Body of pancreas (tissue), 4 donors: ENCODE results near the gene ANKRD11. TPM values are rescaled to one million over a fixed set of nuclear protein-coding genes. Genes with fewer than 3 reads are reported as not detected.

Source experiments
- ATAC-seq: fragments of 150-250 bp; one replicate; pipeline ENCODE4 v1.9.1; 2016
- DNase-seq, 4 donors: peaks; one replicate each; pipeline ENCODE4 v3.0.0-alpha.2; 2019
- H3K27ac ChIP-seq, 4 donors: fragments of 200-600 bp; sonication (generic); 1 replicate in 3 of 4; 2 replicates in 1 of 4; pipeline versions ENCODE4 v1.5.1 to v1.6.1; 2016 to 2019; ENCODE audit warnings: mild to moderate bottlenecking in 1 of 4, mixed read lengths in 1 of 4, moderate library complexity in 1 of 4
- H3K27me3 ChIP-seq, 2 donors: fragments of 200-600 bp; sonication (generic); one replicate each; pipeline ENCODE4 v1.6.0; 2016; ENCODE audit warnings: mild to moderate bottlenecking in 1 of 2
- H3K36me3 ChIP-seq, 2 donors: fragments of 200-600 bp; sonication (generic); replicated peaks in 1 of 2; 2 replicates each; pipeline ENCODE4 v1.5.1; 2016; ENCODE audit warnings: low read depth in 2 of 2; ENCODE audit not compliant: insufficient read depth in 1 of 2
- H3K4me1 ChIP-seq: fragments of 200-600 bp; sonication (generic); one replicate; pipeline ENCODE4 v1.6.0; 2016
- H3K4me3 ChIP-seq, 2 donors: fragments of 200-600 bp; sonication (generic); 1 replicate in 1 of 2; 2 replicates in 1 of 2; pipeline ENCODE4 v1.5.1; 2016 to 2019
- H3K9me3 ChIP-seq, 3 donors: fragments of 200-600 bp; sonication (generic); 1 replicate in 2 of 3; 2 replicates in 1 of 3; pipeline ENCODE4 v1.5.1; 2016
- CTCF ChIP-seq, 7 experiments: fragments of 450-650 bp in 4 of 7; fragments of 200-600 bp in 3 of 7; sonication (generic) in 3 of 7; IDR thresholded peaks; one replicate each; pipeline ENCODE4 v1.5.1; 2016 to 2019; ENCODE audit warnings: antibody characterized with exemption in 7 of 7
- POLR2A ChIP-seq, 3 donors: fragments of 450-650 bp; IDR thresholded peaks; one replicate each; pipeline ENCODE4 v1.6.1; 2016; ENCODE audit warnings: antibody characterized with exemption in 3 of 3, mild to moderate bottlenecking in 2 of 3
- WGBS, 2 donors: methylation state at CpG; one replicate each; pipeline ENCODE4 v1.1.5; 2017; 5-methylcytosine and 5-hydroxymethylcytosine counted together
- intact Hi-C: fragments of 100-400 bp; cut with DNase I; formaldehyde crosslinking; loops from one replicate; pipeline ENCODE4 v1.15.1; 2023
- total RNA-seq, 2 donors: library from RNA; depleted of rRNA; stranded (reverse); fragments of >200 nt; gene quantifications; one replicate each; pipeline ENCODE4 v1.1.0, GENCODE V29; 2016

ANKRD11 gene
- total RNA-seq, result 10 to 100 TPM; 52.1 to 97.9 TPM

- TF ChIP-seq CTCF (IDR thresholded peaks at IDR 0.05) (peak in 1 of 7 experiments; percentile 11), POLR2A (IDR thresholded peaks at IDR 0.05) (peak; percentile 80 to 95 (median 86))
- DNase-seq (peak; percentile 99 to 100 (median 100)), ATAC-seq (peak; percentile 95)
- Histone ChIP-seq H3K27me3 (no peaks in the 10 kb centered on the region), H3K9me3 (no peaks in the 10 kb centered on the region), H3K4me3 (peak within 1 kb of the TSS; percentile 58 to 67), H3K36me3 (no peaks in the 10 kb centered on the region), H3K27ac (peak within 1 kb of the TSS; percentile 94 to 99 (median 98)), H3K4me1 (peaks cover 44% of the 10 kb centered on the region)
- intact Hi-C loops, result no loop called here
- 0 to 1% methylated on average over 10 to 80 of the region's 96 CpGs for whole genome bisulfite sequencing, 2 donors
Measured at GRCh38 chr16:89490439-89491237, at the start of gene ANKRD11. Gene ANKRD11, minus strand, starts transcription at chr16:89490561. Its CDS starts 173,542 bp downstream, at chr16:89317019.

GRCh38 chr16:89538286-89538685, 47.9 kb upstream of the ANKRD11 start:
- 80 to 92% methylated on average over 4 to 12 of the region's 12 CpGs for WGBS, 2 donors
- H3K27me3 ChIP-seq, result no peaks in the 10 kb centered on the region
- intact Hi-C loops, result no loop called here
- no peaks in the 10 kb centered on the region for H3K4me1 ChIP-seq
- H3K9me3 ChIP-seq, result no peaks in the 10 kb centered on the region
- no peak for DNase-seq
- H3K4me3 ChIP-seq, result no peak overlapping the region
- ATAC-seq, result no peak
- H3K36me3 ChIP-seq, result peaks cover 4 to 23% of the 10 kb centered on the region in 2 donors
- TF ChIP-seq POLR2A (IDR thresholded peaks at IDR 0.05) (no peak), CTCF (IDR thresholded peaks at IDR 0.05) (no peak)
- no peak overlapping the region for H3K27ac ChIP-seq

DNA sequence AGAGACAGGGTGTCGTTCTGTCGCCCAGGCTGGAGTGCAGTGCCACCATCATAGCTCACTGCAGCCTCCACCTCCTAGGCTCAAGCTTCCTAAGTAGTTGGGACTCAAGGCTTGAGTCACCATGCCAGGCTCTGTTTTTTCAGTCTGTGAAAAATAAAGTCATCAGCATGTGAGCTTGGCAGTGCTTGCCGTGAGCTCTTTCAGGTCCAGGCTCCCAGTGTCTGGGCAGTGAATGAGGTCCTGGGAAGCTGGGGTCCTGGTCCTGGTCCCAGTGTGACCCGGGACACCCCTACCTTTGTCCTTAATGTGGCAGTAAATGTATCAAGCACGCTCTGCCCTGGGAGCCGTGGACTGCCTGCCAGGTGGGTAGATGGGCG, 47.2 kb upstream of the ANKRD11 start:
- WGBS, 2 donors, result 86 to 88% methylated on average over 3 to 7 of the region's 7 CpGs
- intact Hi-C loops, result no loop called here
- no peak for TF ChIP-seq CTCF (IDR thresholded peaks at IDR 0.05)
- no peak for TF ChIP-seq POLR2A (IDR thresholded peaks at IDR 0.05)
- Histone ChIP-seq H3K4me3 (no peak overlapping the region), H3K27me3 (no peaks in the 10 kb centered on the region), H3K36me3 (peaks cover 4 to 25% of the 10 kb centered on the region in 2 donors), H3K9me3 (no peaks in the 10 kb centered on the region), H3K27ac (no peak overlapping the region), H3K4me1 (no peaks in the 10 kb centered on the region)
- ATAC-seq (no peak), DNase-seq (no peak)

DNA sequence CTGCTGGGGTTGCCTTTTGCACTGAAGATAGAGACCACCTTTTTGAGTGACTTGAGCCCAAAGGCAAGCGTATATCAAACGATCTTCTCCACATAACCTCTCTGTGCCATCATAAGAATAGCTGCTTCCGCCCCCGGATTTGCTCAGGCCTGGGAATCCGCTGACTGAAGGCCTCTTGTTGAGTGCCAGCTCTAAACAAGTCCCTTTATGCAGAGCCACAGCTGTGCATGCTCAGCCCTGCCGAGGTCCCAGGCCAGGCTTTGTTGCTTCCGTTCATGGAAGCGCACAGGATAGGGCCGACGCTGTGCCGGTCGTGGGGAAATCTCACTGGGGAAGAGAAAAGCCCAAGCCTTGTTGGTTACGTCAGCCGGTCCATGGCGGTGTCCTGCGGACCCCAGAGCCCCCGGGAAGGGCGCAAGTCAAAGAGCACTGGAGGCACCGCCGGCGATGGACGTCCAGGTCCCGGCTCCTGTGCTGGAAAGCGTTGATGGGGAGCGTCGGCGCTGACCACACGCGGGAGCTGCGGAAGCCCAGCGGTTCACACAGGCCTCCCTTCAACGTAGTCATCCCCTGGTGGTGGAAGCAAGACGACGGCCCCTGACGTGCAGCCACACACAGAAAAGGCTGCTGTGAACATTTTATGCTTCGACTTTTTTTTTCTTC, 46.7 kb upstream of the ANKRD11 start:
- intact Hi-C loops, result no loop called here
- Histone ChIP-seq H3K27ac (no peak overlapping the region), H3K9me3 (no peaks in the 10 kb centered on the region), H3K36me3 (peaks cover 4 to 28% of the 10 kb centered on the region in 2 donors), H3K4me1 (no peaks in the 10 kb centered on the region), H3K27me3 (no peaks in the 10 kb centered on the region), H3K4me3 (no peak overlapping the region)
- ATAC-seq (no peak), DNase-seq (no peak)
- WGBS, 2 donors, result 84 to 92% methylated on average over 35 to 36 of the region's 36 CpGs
- no peak for TF ChIP-seq POLR2A (IDR thresholded peaks at IDR 0.05)
- TF ChIP-seq CTCF (IDR thresholded peaks at IDR 0.05), result no peak
